SU-DHL-6 (cell line): ENCODE results near the gene ELF2.
"Not testable (repeated sequence)": the region's sequence is repeated elsewhere in the genome, so short reads cannot be mapped to it uniquely, and the experiment has no call there.

ENCODE experiments used
- H2AFZ ChIP-seq: fragments of 200-600 bp; sonication (generic); 2 replicates; pipeline ENCODE4 v1.6.1; 2014; ENCODE audit warnings: low read depth, mild to moderate bottlenecking, moderate library complexity, mixed read lengths, antibody characterized with exemption, low read length; ENCODE audit not compliant: severe bottlenecking
- H3F3A ChIP-seq: fragments of 200-600 bp; shearing (Covaris generic); 2 replicates; pipeline ENCODE4 v1.6.0; 2016; ENCODE audit warnings: antibody characterized with exemption, mild to moderate bottlenecking; ENCODE audit not compliant: insufficient read depth
- H3K27ac ChIP-seq: fragments of 200-600 bp; sonication (generic); 2 replicates; pipeline ENCODE4 v1.5.1; 2016; ENCODE audit warnings: low read depth, mild to moderate bottlenecking, low read length, moderate library complexity, mixed read lengths
- H3K27me3 ChIP-seq: fragments of 200-600 bp; sonication (generic), shearing (Covaris generic); 2 replicates; pipeline ENCODE4 v1.6.0; 2014; ENCODE audit warnings: mild to moderate bottlenecking, low read length
- H3K36me3 ChIP-seq: fragments of 200-600 bp; sonication (generic); 2 replicates; pipeline ENCODE4 v1.6.1; 2014; ENCODE audit warnings: mild to moderate bottlenecking, low read length, mixed read lengths
- H3K4me2 ChIP-seq: fragments of 300-600, 200-600 bp; shearing (Covaris generic), sonication (generic); 2 replicates; pipeline ENCODE4 v1.6.0; 2014; ENCODE audit warnings: low read length, low read depth, mild to moderate bottlenecking; ENCODE audit not compliant: poor library complexity, severe bottlenecking
- H3K4me3 ChIP-seq: fragments of 200-600 bp; sonication (generic); 2 replicates; pipeline ENCODE4 v1.5.1; 2014; ENCODE audit warnings: antibody characterized with exemption, low read length, mild to moderate bottlenecking, mixed read lengths; ENCODE audit not compliant: insufficient read depth, poor library complexity, severe bottlenecking
- H3K79me2 ChIP-seq: fragments of 200-600 bp; sonication (generic); 2 replicates; pipeline ENCODE4 v1.6.1; 2014; ENCODE audit warnings: mild to moderate bottlenecking, low read length, moderate library complexity; ENCODE audit not compliant: insufficient read depth
- H3K9ac ChIP-seq: fragments of 200-600 bp; sonication (generic); 2 replicates; pipeline ENCODE4 v1.7.0; 2014; ENCODE audit warnings: mild to moderate bottlenecking, low read length
- H3K9me2 ChIP-seq: fragments of 200-600 bp; sonication (generic); replicated peaks from 2 replicates; pipeline ENCODE4 v1.6.1; 2014; ENCODE audit warnings: low read length; ENCODE audit not compliant: insufficient read depth
- H3K9me3 ChIP-seq: fragments of 200-600 bp; sonication (generic); 2 replicates; pipeline ENCODE4 v1.6.1; 2014; ENCODE audit warnings: low read length, mixed read lengths; ENCODE audit not compliant: insufficient read depth
- H4K20me1 ChIP-seq: fragments of 200-600 bp; sonication (generic); 2 replicates; pipeline ENCODE4 v1.6.1; 2014; ENCODE audit warnings: low read depth, mild to moderate bottlenecking, antibody characterized with exemption, low read length, moderate library complexity, mixed read lengths
- CTCF ChIP-seq: fragments of 200-600 bp; sonication (generic); IDR thresholded peaks from one replicate; pipeline ENCODE4 v1.5.1; 2017; ENCODE audit warnings: antibody characterized with exemption, mild to moderate bottlenecking, low read length, moderate library complexity; ENCODE audit not compliant: insufficient read depth, poor library complexity, severe bottlenecking
- EZH2phosphoT487 ChIP-seq: fragments of 200-600 bp; sonication (generic), shearing (Covaris generic); conservative IDR thresholded peaks from 2 replicates; pipeline ENCODE4 v1.6.1; 2018; ENCODE audit warnings: mild to moderate bottlenecking, antibody characterized with exemption, low read length, moderate library complexity, mixed read lengths

The ELF2 gene

GRCh38 chr4:139060591-139060990, 116.4 kb downstream of the ELF2 start:
- H3K9me2 ChIP-seq: no peaks in the 10 kb centered on the region
- no peak overlapping the region for H3K4me3 ChIP-seq
- H3K27me3 ChIP-seq: no peaks in the 10 kb centered on the region
- no peak overlapping the region for H3K9ac ChIP-seq
- H3F3A ChIP-seq: no peaks in the 10 kb centered on the region
- H2AFZ ChIP-seq: no peak overlapping the region
- H4K20me1 ChIP-seq: no peaks in the 10 kb centered on the region
- TF ChIP-seq EZH2phosphoT487 (no peak), CTCF (no peak)
- no peaks in the 10 kb centered on the region for H3K9me3 ChIP-seq
- no peak overlapping the region for H3K4me2 ChIP-seq
- no peaks in the 10 kb centered on the region for H3K79me2 ChIP-seq
- H3K27ac ChIP-seq: no peak overlapping the region
- H3K36me3 ChIP-seq: no peaks in the 10 kb centered on the region; the same call in 1 of the 2 replicates

- not testable (repeated sequence) for H3K27ac ChIP-seq, H3K4me2 ChIP-seq, H3K36me3 ChIP-seq, H3K9me3 ChIP-seq, H3K79me2 ChIP-seq, H3K9me2 ChIP-seq, H3K4me3 ChIP-seq, H2AFZ ChIP-seq, H3F3A ChIP-seq, H3K9ac ChIP-seq, H4K20me1 ChIP-seq, H3K27me3 ChIP-seq
Measured at GRCh38 chr4:139059026-139059425, 118.0 kb downstream of the ELF2 start.

GRCh38 chr4:139054791-139055505, 122.1 kb downstream of the ELF2 start:
- no peaks in the 10 kb centered on the region for H3K27me3 ChIP-seq
- no peak overlapping the region for H3K27ac ChIP-seq
- no peaks in the 10 kb centered on the region for H3K9me2 ChIP-seq
- no peak overlapping the region for H3K9ac ChIP-seq
- no peak overlapping the region for H3K4me3 ChIP-seq
- H3K9me3 ChIP-seq: no peaks in the 10 kb centered on the region
- H4K20me1 ChIP-seq: no peaks in the 10 kb centered on the region
- TF ChIP-seq CTCF (no peak), EZH2phosphoT487 (no peak)
- no peak overlapping the region for H2AFZ ChIP-seq
- no peak overlapping the region for H3K4me2 ChIP-seq
- no peaks in the 10 kb centered on the region for H3K79me2 ChIP-seq
- no peaks in the 10 kb centered on the region; the same call in 1 of the 2 replicates for H3K36me3 ChIP-seq
- H3F3A ChIP-seq: no peaks in the 10 kb centered on the region; the same call in 1 of the 2 replicates

GRCh38 chr4:139053909-139054308, 123.1 kb downstream of the ELF2 start:
- Histone ChIP-seq H3K9ac (no peak overlapping the region), H4K20me1 (no peaks in the 10 kb centered on the region), H3K4me2 (no peak overlapping the region), H3F3A (no peaks in the 10 kb centered on the region; the same call in 1 of the 2 replicates), H2AFZ (no peak overlapping the region), H3K9me3 (no peaks in the 10 kb centered on the region), H3K4me3 (no peak overlapping the region), H3K79me2 (no peaks in the 10 kb centered on the region), H3K36me3 (no peaks in the 10 kb centered on the region; the same call in 1 of the 2 replicates), H3K27ac (no peak overlapping the region), H3K9me2 (no peaks in the 10 kb centered on the region), H3K27me3 (no peaks in the 10 kb centered on the region)
- TF ChIP-seq CTCF: no peak
- no peak for TF ChIP-seq EZH2phosphoT487
